ENCODE data around the gene ZNF665.
"Not testable (repeated sequence)": the region's sequence is repeated elsewhere in the genome, so short reads cannot be mapped to it uniquely, and the experiment has no call there.

ZNF665 gene

DNA sequence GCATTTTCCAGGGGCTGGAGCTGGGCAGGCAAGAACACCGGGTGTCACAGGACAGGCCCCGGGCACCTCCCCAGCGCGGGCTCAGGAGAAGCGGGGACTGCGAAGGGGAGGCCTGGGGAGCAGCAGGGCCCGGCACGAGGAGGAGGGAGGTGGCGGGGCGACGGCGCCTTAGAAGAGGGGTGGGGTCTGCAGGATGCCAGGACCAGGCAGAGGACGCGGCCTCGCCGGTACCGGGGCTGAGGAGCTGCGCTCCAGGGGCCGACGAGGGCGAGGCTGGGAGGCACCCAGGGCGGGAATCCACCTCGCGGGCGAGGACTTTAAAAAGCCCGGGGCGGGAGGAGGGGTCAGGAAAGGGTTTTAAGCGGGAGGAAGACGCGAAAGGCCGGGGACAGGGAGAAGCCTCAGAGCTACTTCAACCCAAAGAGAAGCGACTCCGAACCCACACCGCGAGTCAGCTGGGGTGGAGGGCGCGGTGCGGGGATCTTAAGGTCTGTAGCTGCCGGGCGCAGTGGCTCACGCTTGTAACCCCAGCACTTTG, 35.0 kb downstream of the ZNF665 start:
- no peak for DNase-seq (ENCODE audit: low read depth in 2 of 2)

DNA sequence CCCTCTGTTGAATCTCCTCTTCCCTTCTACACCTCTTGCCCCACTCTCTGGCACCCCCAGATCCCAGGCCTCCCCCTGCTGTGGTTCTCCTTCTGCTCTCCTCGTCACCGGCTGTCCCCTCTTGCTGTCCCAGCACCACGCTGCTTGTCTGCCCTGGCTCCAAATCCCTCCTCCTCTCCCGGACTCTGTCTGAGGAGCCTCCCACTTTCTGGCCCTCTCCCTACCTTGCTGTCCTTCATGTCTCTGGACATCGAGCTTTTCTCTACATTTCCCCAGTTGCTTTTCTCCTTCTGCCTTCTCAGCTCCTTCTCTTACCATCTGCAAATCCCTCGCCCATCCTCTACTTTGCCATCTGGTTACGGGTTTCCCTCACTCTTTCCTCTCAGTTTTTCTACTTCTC, 35.5 kb downstream of the ZNF665 start:
- DNase-seq (ENCODE audit: low read depth in 2 of 2) = no peak

DNA sequence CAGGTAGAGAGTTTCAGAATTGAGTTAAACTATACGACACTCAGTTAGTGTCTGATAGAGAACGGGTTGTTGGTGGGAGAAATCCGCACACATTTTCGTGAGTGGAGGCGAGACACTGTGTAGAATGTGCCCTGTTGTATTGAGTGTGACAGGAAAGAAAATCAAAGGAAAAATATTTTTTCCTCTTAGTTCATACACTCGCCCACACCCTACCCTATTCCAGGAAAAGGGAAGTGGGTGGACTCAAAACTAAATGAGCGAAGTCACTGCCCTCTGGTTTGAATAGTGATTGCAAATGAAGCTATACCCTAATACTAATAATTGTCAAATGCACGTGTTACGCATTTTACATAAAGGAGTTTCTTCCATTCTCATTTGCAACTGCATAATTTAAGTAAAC, 36.3 kb downstream of the ZNF665 start:
- DNase-seq (ENCODE audit: low read depth in 2 of 2) = no peak

DNA sequence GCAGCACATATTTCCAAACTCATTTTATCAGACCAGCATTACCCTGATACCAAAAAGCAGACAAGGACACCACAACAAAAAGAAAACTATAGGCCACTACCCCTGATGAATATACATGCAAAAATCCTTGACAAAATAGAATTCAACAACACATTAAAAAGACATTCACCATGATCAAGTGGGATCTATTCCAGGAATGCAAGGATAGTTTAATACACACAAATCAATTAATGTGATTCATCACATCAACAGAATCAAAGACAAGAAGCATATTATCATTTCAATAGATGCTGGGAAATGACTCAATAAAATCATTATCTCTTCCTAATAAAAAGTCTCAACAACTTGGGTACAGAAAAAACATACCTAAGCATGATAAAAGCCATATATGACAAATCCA, 45.5 kb downstream of the ZNF665 start:
- DNase-seq (ENCODE audit: low read depth in 2 of 2) = no peak

DNA sequence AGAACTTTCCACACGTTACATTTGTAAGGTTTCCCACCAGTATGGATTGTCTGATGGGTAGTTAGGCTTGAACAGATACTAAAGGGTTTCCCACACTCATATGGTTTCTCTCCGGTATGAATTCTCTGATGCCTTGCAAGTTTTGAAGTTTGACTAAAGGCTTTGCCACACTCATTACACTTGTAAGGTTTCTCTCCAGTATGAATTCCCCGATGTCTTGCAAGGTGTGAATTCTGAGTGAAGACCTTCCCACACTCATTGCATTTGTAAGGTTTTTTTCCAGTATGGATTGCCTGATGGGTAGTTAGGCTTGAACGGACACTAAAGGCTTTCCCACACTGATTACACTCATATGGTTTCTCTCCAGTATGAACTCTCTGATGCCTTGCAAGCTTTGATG, 52.8 kb downstream of the ZNF665 start:
- DNase-seq (ENCODE audit: low read depth in 2 of 2) = no peak

DNA sequence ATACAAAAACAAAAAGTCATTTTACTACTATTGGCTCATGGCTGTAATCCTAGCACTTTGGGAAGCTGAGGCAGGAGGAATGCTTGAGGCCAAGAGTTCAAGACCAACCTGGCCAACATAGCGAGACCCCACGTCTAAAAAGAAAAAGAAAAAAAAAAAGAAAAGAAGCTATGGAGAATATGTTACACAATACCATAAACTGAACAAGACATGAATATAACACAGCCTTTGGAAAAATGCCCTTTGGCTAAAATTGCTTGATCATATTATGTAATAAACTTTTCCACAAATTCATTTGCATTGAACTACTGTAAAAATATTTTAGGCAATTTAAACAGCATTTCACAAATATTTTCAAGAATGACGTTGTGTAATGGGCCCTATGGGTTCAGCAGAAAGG, 56.7 kb downstream of the ZNF665 start:
- DNase-seq (ENCODE audit: low read depth in 2 of 2) = no peak

DNA sequence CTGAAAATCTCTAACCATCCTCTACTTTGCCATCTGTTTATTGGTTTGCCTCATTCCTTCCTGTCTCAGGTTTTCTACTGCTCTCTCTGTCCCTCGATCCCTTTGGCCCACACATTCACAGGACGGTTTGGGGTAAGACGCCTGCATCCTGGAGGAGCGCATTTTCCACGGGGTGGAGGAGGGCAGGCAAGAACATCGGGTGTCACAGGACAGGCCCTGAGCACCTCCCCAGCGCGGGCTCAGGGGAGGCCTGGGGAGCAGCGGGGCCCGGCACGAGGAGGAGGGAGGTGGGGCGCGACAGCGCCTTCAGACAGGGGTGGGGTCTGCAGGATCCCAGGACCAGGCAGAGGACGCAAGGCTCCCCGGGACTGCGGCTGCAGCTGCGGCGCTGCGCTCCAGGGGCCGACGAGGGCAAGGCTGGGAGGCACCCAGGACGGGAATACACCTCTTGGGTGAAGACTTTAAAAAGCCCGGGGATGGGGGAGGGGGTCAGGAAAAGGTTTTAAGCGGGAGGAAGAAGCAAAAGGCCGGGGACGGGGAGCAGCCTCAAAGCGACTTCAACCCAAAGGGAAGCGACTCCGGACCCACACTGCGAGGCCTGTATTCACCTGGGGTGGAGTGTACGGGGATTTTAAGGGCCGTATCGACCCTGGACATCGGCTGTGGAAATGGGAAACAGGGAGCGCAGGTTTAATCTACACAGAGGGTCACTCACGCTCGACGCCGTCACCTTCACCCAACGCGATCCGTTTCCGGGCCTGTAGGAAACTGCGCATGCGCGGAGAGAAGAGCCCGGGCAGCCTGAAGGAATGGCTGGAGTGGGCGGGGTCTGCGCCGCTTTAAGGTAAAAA, 60.8 kb downstream of the ZNF665 start, which contains the start of gene ZNF415:
TSS of gene ZNF415 (minus strand) at position 770 of the 851 bp plus-strand sequence. CDS start 10,234 bp downstream, outside the sequence.
- peak; percentile 50 to 56 for DNase-seq (ENCODE audit: low read depth in 2 of 2)

DNA sequence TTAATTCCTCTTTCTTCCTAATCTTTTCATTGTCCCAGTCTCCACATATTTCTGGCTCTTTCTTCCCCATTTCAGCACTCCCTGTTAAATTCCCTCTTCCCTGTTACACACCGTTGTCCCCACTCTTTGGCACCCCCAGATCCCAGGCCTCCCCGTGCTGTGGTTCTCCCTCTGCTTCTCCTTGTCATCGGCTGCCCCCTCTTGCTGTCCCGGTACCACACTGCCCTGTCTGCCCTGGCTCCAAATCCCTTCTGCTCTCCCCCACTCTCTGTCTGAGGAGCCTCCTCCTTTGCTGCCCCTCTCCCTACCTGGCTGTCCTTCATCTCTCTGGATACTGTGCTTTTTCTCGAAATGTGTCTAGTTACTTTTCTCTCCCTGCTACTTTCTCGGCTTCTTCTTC, 61.4 kb downstream of the ZNF665 start:
- DNase-seq (ENCODE audit: low read depth in 2 of 2) = no peak

DNA sequence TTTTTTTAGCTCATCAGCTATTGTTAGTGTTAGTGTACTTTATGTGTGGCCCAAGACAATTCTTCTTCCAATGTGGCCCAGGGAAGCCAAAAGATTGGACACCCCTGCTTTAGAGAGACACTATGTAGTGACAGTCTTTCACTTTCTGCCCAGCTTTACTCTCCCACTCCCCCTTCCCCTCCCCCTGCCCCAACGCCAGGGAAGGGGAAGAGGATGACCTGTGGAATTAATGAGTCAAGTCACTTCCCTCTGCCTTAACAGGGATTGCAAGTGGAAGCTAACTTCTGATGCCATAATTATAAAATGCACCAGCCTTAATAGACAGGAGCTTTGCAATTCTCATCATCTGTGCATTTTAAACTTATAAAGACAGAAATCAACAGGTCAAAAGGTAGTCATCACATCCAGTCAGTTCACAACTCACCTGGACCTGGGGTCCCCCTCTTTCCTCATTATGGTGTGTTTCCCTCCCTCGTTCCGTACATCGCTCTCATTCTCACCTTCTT, 62.0 kb downstream of the ZNF665 start:
- DNase-seq (ENCODE audit: low read depth in 2 of 2) = no peak

DNA sequence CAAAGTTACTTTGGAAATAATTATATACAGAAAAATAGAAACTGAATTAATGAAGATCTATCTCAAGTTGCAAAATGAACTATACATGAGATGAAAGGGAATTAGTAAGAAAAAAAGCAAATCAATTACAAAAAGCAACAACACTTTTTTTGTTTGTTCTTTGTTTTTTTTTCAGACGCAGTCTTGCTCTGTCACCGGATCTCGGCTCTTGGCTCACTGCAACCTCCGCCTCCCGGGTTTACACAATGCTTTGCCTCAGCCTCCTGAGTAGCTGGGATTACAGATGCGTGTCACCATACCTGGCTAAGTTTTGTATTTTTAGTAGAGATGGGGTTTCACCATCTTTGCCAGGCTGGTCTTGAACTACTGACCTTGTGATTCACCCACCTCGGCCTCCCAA, 62.7 kb downstream of the ZNF665 start:
- no peak for DNase-seq (ENCODE audit: low read depth in 2 of 2)

DNA sequence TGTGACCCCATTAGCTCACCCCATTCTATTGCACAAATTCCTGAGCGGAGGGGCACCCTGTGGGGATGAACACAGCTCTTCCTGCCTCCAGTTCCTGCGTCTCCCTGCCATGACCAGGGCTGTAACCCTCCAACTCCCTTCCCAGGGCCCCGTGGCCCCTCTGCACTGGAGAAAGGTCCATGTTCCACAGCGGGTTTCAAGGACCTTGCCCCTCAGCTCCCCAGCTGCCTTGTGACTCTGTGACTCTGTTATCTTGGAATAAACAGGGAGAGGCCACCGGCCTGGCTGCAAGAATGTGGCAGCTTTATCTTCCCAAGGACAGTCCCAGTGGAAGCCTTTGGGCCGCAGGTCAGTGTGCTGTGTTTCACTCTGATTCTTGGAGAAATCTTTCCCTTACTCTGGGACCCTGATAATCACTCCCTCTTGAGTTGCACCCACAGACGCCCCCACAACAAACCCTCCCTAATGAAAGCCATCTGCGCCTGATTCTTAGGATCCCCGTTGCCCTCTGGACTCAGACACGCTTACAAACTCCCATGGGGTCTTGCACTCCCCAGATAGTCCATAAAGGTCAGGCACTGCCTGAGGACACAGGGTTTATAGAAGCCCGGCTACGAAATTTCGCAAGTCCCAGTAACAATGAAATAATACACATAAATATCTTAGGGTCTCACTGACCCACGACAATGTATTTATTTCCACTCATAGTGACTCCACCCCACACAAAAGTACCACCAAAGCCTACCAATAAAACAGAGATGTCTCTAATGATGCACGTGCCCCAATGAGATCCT, 66.2 kb downstream of the ZNF665 start:
- DNase-seq (ENCODE audit: low read depth in 2 of 2) = not testable (repeated sequence)

DNA sequence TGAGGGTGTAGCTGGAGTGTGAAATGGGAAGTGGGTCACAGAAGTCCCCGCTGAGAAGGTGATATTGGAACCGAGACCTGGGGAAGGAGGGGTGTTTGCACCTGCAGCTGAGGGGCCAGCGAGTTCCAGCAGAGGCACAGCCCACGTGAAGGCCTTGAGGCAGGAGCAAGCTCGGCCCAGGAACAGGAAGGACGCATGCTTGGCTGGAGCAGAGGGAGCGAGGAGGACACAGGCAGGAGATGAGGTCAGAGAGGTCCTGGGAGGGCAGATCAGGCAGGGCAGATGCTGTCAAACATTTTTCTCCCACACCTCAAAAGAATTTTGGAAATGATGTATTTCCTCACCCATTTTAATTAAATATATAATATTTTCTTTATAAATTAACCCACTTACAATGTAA, 69.8 kb downstream of the ZNF665 start:
- no peak for DNase-seq (ENCODE audit: low read depth in 2 of 2)
